G401 (cell line): ENCODE data around the gene TPST1. TPM values are rescaled to one million over a fixed set of nuclear protein-coding genes. Genes with fewer than 3 reads are reported as not detected.
"Not testable (repeated sequence)": the region's sequence is repeated elsewhere in the genome, so short reads cannot be mapped to it uniquely, and the experiment has no call there.

Source experiments
- DNase-seq: peaks from one replicate; pipeline ENCODE4 v3.0.0-alpha.2; 2015; ENCODE audit warnings: low spot score
- in situ Hi-C: cut with HindIII; loops from 2 replicates; pipeline ENCODE4 v1.10.0; 2016; ENCODE audit warnings: low sequenced_read_pairs, mixed read lengths
- total RNA-seq: library from RNA; depleted of rRNA; stranded (reverse); fragments of >200 nt; shearing (Covaris generic); gene quantifications from 2 replicates; pipeline ENCODE4 v1.2.3, GENCODE V29; 2014

Gene TPST1
- total RNA-seq, 1 experiment from 2014 or later, result 24.4 TPM

GRCh38 chr7:66231326-66232216 is 26.4 kb downstream of the TPST1 start:
- DNase-seq, in situ Hi-C loops: not testable (repeated sequence)

GRCh38 chr7:66233638-66234037 is 28.5 kb downstream of the TPST1 start:
- no peak for DNase-seq
- in situ Hi-C loops, result no loop called here

GRCh38 chr7:66236713-66237303 is 31.7 kb downstream of the TPST1 start:
- no peak for DNase-seq
- in situ Hi-C loops, result no loop called here

GRCh38 chr7:66237906-66238772 is 33.0 kb downstream of the TPST1 start:
- in situ Hi-C loops, result no loop called here
- DNase-seq, result no peak

- in situ Hi-C loops, result no loop called here
- no peak for DNase-seq
Measured at GRCh38 chr7:66238773-66239466, 33.8 kb downstream of the TPST1 start.

- in situ Hi-C loops, result no loop called here
- DNase-seq, result no peak
Measured at GRCh38 chr7:66239467-66239856, 34.3 kb downstream of the TPST1 start.

GRCh38 chr7:66245008-66245407 is 39.9 kb downstream of the TPST1 start:
- DNase-seq, result no peak
- in situ Hi-C loops, result no loop called here

GRCh38 chr7:66246554-66247171 is 41.5 kb downstream of the TPST1 start:
- in situ Hi-C loops, result no loop called here

GRCh38 chr7:66247380-66248078 is 42.4 kb downstream of the TPST1 start:
- in situ Hi-C loops, result no loop called here
- DNase-seq, result no peak

More at GRCh38 chr7:66246554-66247171, 41.5 kb downstream of the TPST1 start:
- no peak for DNase-seq

GRCh38 chr7:66250711-66251110 is 45.6 kb downstream of the TPST1 start:
- no peak for DNase-seq
- in situ Hi-C loops, result no loop called here

GRCh38 chr7:66255534-66256100 is 50.5 kb downstream of the TPST1 start:
- in situ Hi-C loops, result no loop called here
- no peak for DNase-seq

GRCh38 chr7:66256281-66256680 is 51.1 kb downstream of the TPST1 start:
- DNase-seq, result no peak

GRCh38 chr7:66257481-66257880 is 52.3 kb downstream of the TPST1 start:
- no peak for DNase-seq

More at GRCh38 chr7:66256281-66256680, 51.1 kb downstream of the TPST1 start:
- in situ Hi-C loops, result no loop called here

GRCh38 chr7:66258409-66258808 is 53.3 kb downstream of the TPST1 start:
- in situ Hi-C loops, result no loop called here
- DNase-seq, result no peak

More at GRCh38 chr7:66257481-66257880, 52.3 kb downstream of the TPST1 start:
- in situ Hi-C loops, result no loop called here

GRCh38 chr7:66261941-66262340 is 56.8 kb downstream of the TPST1 start:
- DNase-seq, result no peak
- in situ Hi-C loops, result no loop called here

GRCh38 chr7:66263936-66264335 is 58.8 kb downstream of the TPST1 start:
- no peak for DNase-seq
- in situ Hi-C loops, result no loop called here

- in situ Hi-C loops, result no loop called here
- DNase-seq, result no peak
Measured at GRCh38 chr7:66265566-66265965, 60.4 kb downstream of the TPST1 start.

- no peak for DNase-seq
Measured at GRCh38 chr7:66267249-66267648, 62.1 kb downstream of the TPST1 start.

More at GRCh38 chr7:66267249-66267648, 62.1 kb downstream of the TPST1 start:
- in situ Hi-C loops, result no loop called here
